Ishikawa (cell line): Measurements from ENCODE around the gene CRTC1.

Experiments
- CREB1 ChIP-seq: IDR thresholded peaks from 2 replicates; pipeline ENCODE4 v1.6.1; 2012; ENCODE audit warnings: low read depth
- EP300 ChIP-seq: IDR thresholded peaks from 2 replicates; pipeline ENCODE4 v1.6.1; 2012; ENCODE audit warnings: borderline replicate concordance
- FOXM1 ChIP-seq: IDR thresholded peaks from 2 replicates; pipeline ENCODE4 v1.6.1; 2012; ENCODE audit warnings: low read depth, borderline replicate concordance
- RAD21 ChIP-seq: IDR thresholded peaks from 2 replicates; pipeline ENCODE4 v1.6.1; 2012; ENCODE audit warnings: low read depth
- TCF12 ChIP-seq: IDR thresholded peaks from 2 replicates; pipeline ENCODE4 v1.6.1; 2012; ENCODE audit warnings: low read depth
- TEAD4 ChIP-seq: IDR thresholded peaks from 2 replicates; pipeline ENCODE4 v1.6.1; 2012
- YY1 ChIP-seq: IDR thresholded peaks from 2 replicates; pipeline ENCODE4 v1.6.1; 2012; ENCODE audit warnings: low read depth
- ZBTB7A ChIP-seq: IDR thresholded peaks from 2 replicates; pipeline ENCODE4 v1.6.1; 2012; ENCODE audit warnings: low read depth
- TF ChIP-seq, protein P1 (sequence below): IDR thresholded peaks from 2 replicates; pipeline ENCODE4 v1.6.1; 2012; ENCODE audit warnings: low read depth, mild to moderate bottlenecking

DNA sequence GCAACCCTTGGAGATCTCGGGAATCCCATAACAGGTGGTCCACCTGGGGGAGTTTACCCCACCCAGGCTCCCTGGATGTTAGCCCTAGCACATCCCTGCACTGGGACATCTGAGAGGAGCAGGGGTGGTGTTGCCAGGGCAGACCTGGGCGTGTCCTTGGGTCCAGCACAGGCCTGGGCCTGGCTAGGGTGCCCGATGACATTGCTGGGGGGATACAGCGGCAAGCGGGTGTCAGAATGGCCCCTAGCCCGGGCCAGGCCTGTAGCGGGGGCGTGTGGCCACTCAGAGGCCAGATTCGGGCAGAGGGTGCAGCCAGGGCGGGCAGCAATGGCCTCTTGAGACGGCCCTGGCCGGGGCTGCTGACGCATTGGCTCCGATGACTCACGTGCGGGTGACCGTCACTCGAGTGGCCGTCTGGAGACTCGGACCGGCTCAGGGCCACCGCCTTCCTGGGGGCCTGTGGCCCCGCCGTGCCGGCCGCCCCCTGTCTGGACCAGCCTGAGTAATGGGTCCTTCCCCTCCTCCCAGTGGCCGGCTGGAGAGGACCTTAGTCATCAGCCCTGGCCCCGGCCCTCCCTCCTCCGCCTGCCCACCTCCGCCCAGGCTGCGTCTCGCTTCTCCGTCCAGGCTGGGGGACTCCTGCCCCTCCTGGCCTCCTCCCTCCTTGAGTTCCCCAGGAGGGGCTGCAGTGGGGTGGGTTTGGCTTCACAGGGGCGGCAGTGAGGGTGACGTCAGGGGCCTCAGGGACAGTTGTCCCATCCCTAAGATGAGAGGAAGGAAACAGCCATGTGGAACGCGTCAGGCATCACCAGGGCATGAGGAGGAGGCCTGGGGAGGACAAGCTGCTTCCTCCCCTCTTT lies 23.2 kb upstream of the CRTC1 start:
- TF ChIP-seq TEAD4 (no peak), EP300 (no peak), YY1 (no peak), FOXM1 (no peak), RAD21 (no peak), ZBTB7A (no peak), CREB1 (no peak), TCF12 (no peak)
- TF ChIP-seq, protein P1, sequence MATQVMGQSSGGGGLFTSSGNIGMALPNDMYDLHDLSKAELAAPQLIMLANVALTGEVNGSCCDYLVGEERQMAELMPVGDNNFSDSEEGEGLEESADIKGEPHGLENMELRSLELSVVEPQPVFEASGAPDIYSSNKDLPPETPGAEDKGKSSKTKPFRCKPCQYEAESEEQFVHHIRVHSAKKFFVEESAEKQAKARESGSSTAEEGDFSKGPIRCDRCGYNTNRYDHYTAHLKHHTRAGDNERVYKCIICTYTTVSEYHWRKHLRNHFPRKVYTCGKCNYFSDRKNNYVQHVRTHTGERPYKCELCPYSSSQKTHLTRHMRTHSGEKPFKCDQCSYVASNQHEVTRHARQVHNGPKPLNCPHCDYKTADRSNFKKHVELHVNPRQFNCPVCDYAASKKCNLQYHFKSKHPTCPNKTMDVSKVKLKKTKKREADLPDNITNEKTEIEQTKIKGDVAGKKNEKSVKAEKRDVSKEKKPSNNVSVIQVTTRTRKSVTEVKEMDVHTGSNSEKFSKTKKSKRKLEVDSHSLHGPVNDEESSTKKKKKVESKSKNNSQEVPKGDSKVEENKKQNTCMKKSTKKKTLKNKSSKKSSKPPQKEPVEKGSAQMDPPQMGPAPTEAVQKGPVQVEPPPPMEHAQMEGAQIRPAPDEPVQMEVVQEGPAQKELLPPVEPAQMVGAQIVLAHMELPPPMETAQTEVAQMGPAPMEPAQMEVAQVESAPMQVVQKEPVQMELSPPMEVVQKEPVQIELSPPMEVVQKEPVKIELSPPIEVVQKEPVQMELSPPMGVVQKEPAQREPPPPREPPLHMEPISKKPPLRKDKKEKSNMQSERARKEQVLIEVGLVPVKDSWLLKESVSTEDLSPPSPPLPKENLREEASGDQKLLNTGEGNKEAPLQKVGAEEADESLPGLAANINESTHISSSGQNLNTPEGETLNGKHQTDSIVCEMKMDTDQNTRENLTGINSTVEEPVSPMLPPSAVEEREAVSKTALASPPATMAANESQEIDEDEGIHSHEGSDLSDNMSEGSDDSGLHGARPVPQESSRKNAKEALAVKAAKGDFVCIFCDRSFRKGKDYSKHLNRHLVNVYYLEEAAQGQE = no peak
